H1 (cell line): ENCODE measurements around the gene R3HDM4. TPM values are rescaled to one million over a fixed set of nuclear protein-coding genes. Genes with fewer than 3 reads are reported as not detected.

ENCODE experiments used
- CTCF ChIA-PET: fragments of 300-600 bp; sonication (Branson Sonifier 250); formaldehyde crosslinking; loops from one replicate; lab custom pipeline; 2021; ENCODE audit not compliant: partially characterized antibody; lab: Charles Lee
- POLR2A ChIA-PET: fragments of 300-600 bp; sonication (Branson Sonifier 250); formaldehyde crosslinking; loops from one replicate; lab custom pipeline; 2021; ENCODE audit warnings: inconsistent platforms; ENCODE audit not compliant: partially characterized antibody; lab: Charles Lee
- DNase-seq, 2 experiments: peaks; one replicate each; pipeline versions ENCODE4 v3.0.0 to v3.0.0-alpha.2; 2010 to 2022; ENCODE audit warnings: low spot score in 2 of 2, low read depth in 1 of 2, mixed read lengths in 1 of 2
- FAIRE-seq: peaks from 2 replicates; lab custom pipeline; 2011; peaks lifted over from hg19 to GRCh38; lab: Jason Lieb, UNC
- H2AFZ ChIP-seq: 2 replicates; pipeline ENCODE4 v1.8.1; 2012; ENCODE audit warnings: low read length, inconsistent platforms
- H2AK5ac ChIP-seq: 2 replicates; pipeline ENCODE4 v1.6.1; 2013; ENCODE audit warnings: low read depth, low read length
- H2BK120ac ChIP-seq: replicated peaks from 2 replicates; pipeline ENCODE3; 2013; ENCODE audit warnings: low read depth, low read length, inconsistent platforms
- H2BK12ac ChIP-seq: 2 replicates; pipeline ENCODE4 v1.6.1; 2013; ENCODE audit warnings: low read depth, low read length
- H2BK15ac ChIP-seq: 2 replicates; pipeline ENCODE4 v1.6.1; 2013; ENCODE audit warnings: low read length
- H2BK20ac ChIP-seq: 2 replicates; pipeline ENCODE4 v1.6.1; 2013; ENCODE audit warnings: low read length
- H2BK5ac ChIP-seq: 2 replicates; pipeline ENCODE4 v1.6.1; 2013; ENCODE audit warnings: low read depth, low read length
- H3K14ac ChIP-seq: 2 replicates; pipeline ENCODE4 v1.6.1; 2013; ENCODE audit warnings: inconsistent platforms; ENCODE audit not compliant: insufficient read length
- H3K18ac ChIP-seq: 2 replicates; pipeline ENCODE4 v1.6.1; 2013; ENCODE audit warnings: low read length; ENCODE audit errors: extremely low read depth
- H3K23ac ChIP-seq: 2 replicates; pipeline ENCODE4 v1.6.1; 2013; ENCODE audit warnings: inconsistent platforms; ENCODE audit not compliant: insufficient read length
- H3K23me2 ChIP-seq: 2 replicates; pipeline ENCODE4 v1.6.1; 2013; ENCODE audit warnings: low read depth, low read length
- H3K27ac ChIP-seq: 2 replicates; pipeline ENCODE4 v1.6.1; 2011; ENCODE audit warnings: low read depth, low read length, inconsistent platforms
- H3K27me3 ChIP-seq, 4 experiments: replicated peaks in 1 of 4; 1 replicate in 1 of 4; 2 replicates in 3 of 4; pipeline versions ENCODE4 v1.6.1 to v1.8.1; 2011 to 2013; ENCODE audit warnings: low read length in 3 of 4, mild to moderate bottlenecking in 3 of 4, inconsistent platforms in 2 of 4, mixed read lengths in 2 of 4, moderate library complexity in 1 of 4; ENCODE audit not compliant: control insufficient read depth in 3 of 4, insufficient read depth in 3 of 4; ENCODE audit errors: extremely low read depth in 1 of 4
- H3K36me3 ChIP-seq, 4 experiments: 2 replicates each; pipeline versions ENCODE4 v1.6.1 to v1.8.1; 2011 to 2013; ENCODE audit warnings: mild to moderate bottlenecking in 4 of 4, low read length in 3 of 4, moderate library complexity in 2 of 4, control low read depth in 1 of 4, inconsistent platforms in 1 of 4; ENCODE audit not compliant: insufficient read depth in 4 of 4, control insufficient read depth in 2 of 4
- H3K4ac ChIP-seq: replicated peaks from 2 replicates; pipeline ENCODE3; 2013; ENCODE audit warnings: low read length, low read depth, mixed read lengths, inconsistent platforms; ENCODE audit not compliant: insufficient read length
- H3K4me1 ChIP-seq, 4 experiments: replicated peaks in 1 of 4; 1 replicate in 1 of 4; 2 replicates in 3 of 4; pipeline versions ENCODE4 v1.6.1 to v1.8.1; 2011 to 2013; ENCODE audit warnings: low read length in 3 of 4, inconsistent platforms in 2 of 4, mixed read lengths in 1 of 4; ENCODE audit not compliant: insufficient read depth in 4 of 4, control insufficient read depth in 3 of 4
- H3K4me2 ChIP-seq, 2 experiments: 2 replicates each; pipeline versions ENCODE4 v1.6.1 to v1.8.1; 2011 to 2013; ENCODE audit warnings: low read depth in 2 of 2, low read length in 2 of 2, control low read depth in 1 of 2, inconsistent platforms in 1 of 2, mild to moderate bottlenecking in 1 of 2; ENCODE audit not compliant: insufficient read depth in 1 of 2
- H3K4me3 ChIP-seq, 4 experiments: fragments of 200-600, 300-600 bp in 1 of 4; sonication (generic), shearing (Covaris generic), sonication (Bioruptor Twin) in 1 of 4; 2 replicates each; pipeline versions ENCODE4 v1.5.1 to v1.8.1; 2011 to 2016; ENCODE audit warnings: low read length in 4 of 4, low read depth in 3 of 4, control low read depth in 2 of 4, inconsistent platforms in 2 of 4, mild to moderate bottlenecking in 2 of 4, mixed read lengths in 1 of 4, moderate library complexity in 1 of 4; ENCODE audit not compliant: insufficient read depth in 2 of 4; ENCODE audit errors: extremely low read depth in 1 of 4
- H3K56ac ChIP-seq: replicated peaks from 2 replicates; pipeline ENCODE3; 2013; ENCODE audit warnings: low read depth, mild to moderate bottlenecking, mixed read lengths, low read length, inconsistent platforms; ENCODE audit not compliant: insufficient read length
- H3K79me1 ChIP-seq: 2 replicates; pipeline ENCODE4 v1.6.1; 2013; ENCODE audit warnings: low read depth, low read length, control low read depth
- H3K79me2 ChIP-seq, 2 experiments: 2 replicates each; pipeline versions ENCODE4 v1.6.1 to v1.8.1; 2012 to 2013; ENCODE audit warnings: low read length in 2 of 2, mild to moderate bottlenecking in 2 of 2, inconsistent platforms in 1 of 2; ENCODE audit not compliant: insufficient read depth in 2 of 2, control insufficient read depth in 1 of 2
- H3K9ac ChIP-seq, 4 experiments: replicated peaks in 1 of 4; 1 replicate in 1 of 4; 2 replicates in 3 of 4; pipeline versions ENCODE4 v1.6.1 to v1.8.1; 2011 to 2013; ENCODE audit warnings: low read depth in 3 of 4, low read length in 3 of 4, control low read depth in 2 of 4, mild to moderate bottlenecking in 2 of 4, moderate library complexity in 2 of 4, inconsistent platforms in 1 of 4; ENCODE audit errors: extremely low read depth in 1 of 4
- H3K9me3 ChIP-seq, 2 experiments: 2 replicates each; pipeline versions ENCODE4 v1.6.1 to v1.8.1; 2012 to 2013; ENCODE audit warnings: mild to moderate bottlenecking in 2 of 2, moderate library complexity in 2 of 2, control low read depth in 1 of 2, inconsistent platforms in 1 of 2, low read depth in 1 of 2, low read length in 1 of 2, mixed read lengths in 1 of 2; ENCODE audit not compliant: insufficient read depth in 2 of 2
- H4K20me1 ChIP-seq, 2 experiments: replicated peaks in 1 of 2; 2 replicates each; pipeline versions ENCODE3 to v1.8.1; 2011 to 2013; ENCODE audit warnings: inconsistent platforms in 2 of 2, low read length in 2 of 2, mild to moderate bottlenecking in 1 of 2; ENCODE audit not compliant: insufficient read depth in 2 of 2, control insufficient read depth in 1 of 2
- H4K5ac ChIP-seq: 2 replicates; pipeline ENCODE4 v1.6.1; 2013; ENCODE audit warnings: low read length, low read depth, mixed read lengths, inconsistent platforms; ENCODE audit not compliant: insufficient read length
- H4K8ac ChIP-seq: 2 replicates; pipeline ENCODE4 v1.8.0; 2013; ENCODE audit warnings: mild to moderate bottlenecking, moderate library complexity, low read length, inconsistent platforms; ENCODE audit not compliant: insufficient read depth; ENCODE audit errors: extremely low read depth
- H4K91ac ChIP-seq: replicated peaks from 2 replicates; pipeline ENCODE3; 2013; ENCODE audit warnings: low read length, mixed read lengths, inconsistent platforms; ENCODE audit not compliant: insufficient read length
- CREB1 ChIP-seq: IDR thresholded peaks from 2 replicates; pipeline ENCODE4 v1.6.1; 2012; ENCODE audit warnings: inconsistent platforms
- GABPA ChIP-seq: IDR thresholded peaks from 2 replicates; pipeline ENCODE4 v1.6.1; 2011; ENCODE audit warnings: mild to moderate bottlenecking, low read length, moderate library complexity, borderline replicate concordance; ENCODE audit not compliant: insufficient read depth
- GTF2F1 ChIP-seq: IDR thresholded peaks from 2 replicates; pipeline ENCODE4 v1.6.1; 2012; ENCODE audit warnings: low read depth, low read length, improper control_type of control experiment, borderline replicate concordance
- HDAC2 ChIP-seq, 2 experiments: fragments of 300-600 bp in 1 of 2; sonication (generic) in 1 of 2; IDR thresholded peaks; 2 replicates each; pipeline ENCODE4 v1.6.1; 2011 to 2012; ENCODE audit warnings: low read depth in 2 of 2, low read length in 2 of 2, mild to moderate bottlenecking in 2 of 2, moderate library complexity in 2 of 2, borderline replicate concordance in 1 of 2, inconsistent platforms in 1 of 2
- JUND ChIP-seq: IDR thresholded peaks from 2 replicates; pipeline ENCODE4 v1.6.1; 2011; ENCODE audit warnings: mild to moderate bottlenecking, improper control_type of control experiment, low read length
- KDM5A ChIP-seq: fragments of 200-600 bp; IDR thresholded peaks from 2 replicates; pipeline ENCODE4 v1.7.1; 2012; ENCODE audit warnings: mild to moderate bottlenecking, low read length, inconsistent platforms, mixed read lengths
- MAFK ChIP-seq: IDR thresholded peaks from 2 replicates; pipeline ENCODE4 v1.6.1; 2012; ENCODE audit warnings: low read depth, mild to moderate bottlenecking, improper control_type of control experiment, low read length
- RAD21 ChIP-seq, 2 experiments: IDR thresholded peaks in 1 of 2; conservative IDR thresholded peaks in 1 of 2; 2 replicates each; pipeline ENCODE4 v1.6.1; 2011; ENCODE audit warnings: low read depth in 2 of 2, low read length in 2 of 2, improper control_type of control experiment in 1 of 2, inconsistent platforms in 1 of 2, mild to moderate bottlenecking in 1 of 2, moderate library complexity in 1 of 2
- SIN3A ChIP-seq, 2 experiments: IDR thresholded peaks in 1 of 2; conservative IDR thresholded peaks in 1 of 2; 2 replicates each; pipeline ENCODE4 v1.6.1; 2011 to 2012; ENCODE audit warnings: low read length in 2 of 2, improper control_type of control experiment in 1 of 2, low read depth in 1 of 2, mild to moderate bottlenecking in 1 of 2
- SP1 ChIP-seq: IDR thresholded peaks from 2 replicates; pipeline ENCODE4 v1.6.1; 2011; ENCODE audit warnings: low read depth, low read length
- WGBS, 2 experiments: shearing (Covaris generic) in 1 of 2; methylation state at CpG; one replicate each; pipeline versions ENCODE4 v1.1.6 to v1.1.7; 2013 to 2015; ENCODE audit warnings: low lambda C conversion rate in 2 of 2, mixed read lengths in 2 of 2, inconsistent platforms in 1 of 2, low coverage in 1 of 2, missing lambda C conversion rate in 1 of 2; ENCODE audit not compliant: insufficient replicate concordance in 2 of 2, insufficient coverage in 1 of 2, insufficient read length in 1 of 2; ENCODE audit errors: extremely low coverage in 1 of 2, missing lambda C conversion rate in 1 of 2; 5-methylcytosine and 5-hydroxymethylcytosine counted together
- polyA plus RNA-seq, 7 experiments: library from polyadenylated mRNA; depleted of rRNA in 3 of 7; stranded (reverse) in 5 of 7; unstranded in 2 of 7; fragments of >200 nt in 5 of 7; fragments of 200-250 nt in 2 of 7; gene quantifications; 1 replicate in 5 of 7; 2 replicates in 1 of 7; 4 replicates in 1 of 7; pipeline versions ENCODE4 v1.2.1 to v1.2.3, GENCODE V29; 2011 to 2013; ENCODE audit warnings: missing spikeins in 2 of 7, mixed read lengths in 2 of 7
- total RNA-seq: library from RNA; stranded (reverse); fragmentation: NEBNext Ultra II Directional; extraction: Animal tissue kit (Norgen Biotek cat#: 25700); gene quantifications from 2 replicates; pipeline ENCODE4 v1.2.1, GENCODE V29; 2021
- TF ChIP-seq, protein P1 (sequence below): IDR thresholded peaks from 2 replicates; pipeline ENCODE4 v1.6.1; 2012; ENCODE audit warnings: inconsistent platforms

Gene R3HDM4
- total and polyA plus RNA-seq, 2 of the 8 experiments (the other 6 are each of a cell fraction or from before 2014, with no cell fraction given): 76.8 to 102 TPM

GRCh38 chr19:925087-925525 is 12.1 kb upstream of the R3HDM4 start:
- Histone ChIP-seq H3K23ac (no peak overlapping the region), H3K4me3 (peak overlapping the region; percentile 46 to 97 (median 68)), H3K23me2 (peaks cover 8% of the 10 kb centered on the region), H2AFZ (no peak overlapping the region; the same call in 1 of the 2 replicates), H3K79me1 (peaks cover 6% of the 10 kb centered on the region; the same call in 1 of the 2 replicates), H2BK120ac (no peak overlapping the region), H2BK20ac (no peak overlapping the region), H4K8ac (peak overlapping the region; percentile 38), H2BK12ac (peak overlapping the region; percentile 82; the same call in 1 of the 2 replicates), H3K36me3 (peaks cover 0 to 9% (median 3%) of the 10 kb centered on the region in 4 experiments; a peak in 2 of 8 replicates), H3K18ac (peak overlapping the region; percentile 9; the same call in 1 of the 2 replicates), H4K20me1 (peaks cover 0 to 8% of the 10 kb centered on the region in 2 experiments), H3K27ac (peak overlapping the region; percentile 39; the same call in 1 of the 2 replicates), H3K56ac (peak overlapping the region; percentile 32), H2BK15ac (no peak overlapping the region), H3K9ac (peak overlapping the region in 3 of 4 experiments; percentile 26 to 68 (median 49); a peak in 3 of 7 replicates), H3K79me2 (peaks cover 0 to 19% of the 10 kb centered on the region in 2 experiments; a peak in 2 of 4 replicates), H4K91ac (peak overlapping the region; percentile 75), H3K4me2 (peak overlapping the region; percentile 62 to 84), H3K4me1 (peaks cover 2 to 11% (median 7%) of the 10 kb centered on the region in 4 experiments), H3K27me3 (peaks cover 12 to 14% (median 14%) of the 10 kb centered on the region in 4 experiments), H2BK5ac (peak overlapping the region; percentile 61; the same call in 1 of the 2 replicates), H3K4ac (peak overlapping the region; percentile 8), H4K5ac (peak overlapping the region; percentile 78), H2AK5ac (no peak overlapping the region), H3K9me3 (no peaks in the 10 kb centered on the region), H3K14ac (no peak overlapping the region)
- WGBS, 2 experiments: 3% methylated on average over 21 of the region's 39 CpGs; no CpG with 5 or more reads in 1 of the 2 experiments
- CTCF ChIA-PET: interaction anchor here (1.1 to 4.6 kb wide), 5 partner anchors 14 to 97 kb away, joined by 3 to 113 read pairs (median 15); partner anchors contain the start of gene WDR18
- DNase-seq (peak in 1 of 2 experiments; percentile 90), FAIRE-seq (no peak)
- POLR2A ChIA-PET: interaction anchor here (0.8 to 3.3 kb wide), 7 partner anchors 11 to 102 kb away, joined by 3 to 16 read pairs (median 4); partner anchors contain the start of genes CNN2, MED16, RNU6-9 and WDR18
- no peak for TF ChIP-seq GTF2F1
- no peak for TF ChIP-seq RAD21 (IDR thresholded peaks at IDR 0.05 in 1 of 2, conservative IDR thresholded peaks at IDR 0.05 in 1 of 2; ENCODE audit: low read depth in 2 of 2, low read length in 2 of 2)
- no peak for TF ChIP-seq GABPA
- 0 out of 2 replicates have a peak, but pooled peaks have one; percentile 39 for TF ChIP-seq SP1
- TF ChIP-seq MAFK: no peak
- TF ChIP-seq HDAC2 (IDR thresholded peaks at IDR 0.05; ENCODE audit: borderline replicate concordance in 1 of 2, low read depth in 2 of 2, low read length in 2 of 2): no peak
- TF ChIP-seq JUND: 0 out of 2 replicates have a peak, but pooled peaks have one; percentile 11
- peak; percentile 31 for TF ChIP-seq CREB1
- no peak for TF ChIP-seq KDM5A
- TF ChIP-seq, protein P1, sequence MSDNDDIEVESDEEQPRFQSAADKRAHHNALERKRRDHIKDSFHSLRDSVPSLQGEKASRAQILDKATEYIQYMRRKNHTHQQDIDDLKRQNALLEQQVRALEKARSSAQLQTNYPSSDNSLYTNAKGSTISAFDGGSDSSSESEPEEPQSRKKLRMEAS: peak; percentile 74
- 0 out of 4 replicates have a peak, but pooled peaks have one; percentile 22 to 34 for TF ChIP-seq SIN3A (conservative IDR thresholded peaks at IDR 0.05 in 1 of 2, IDR thresholded peaks at IDR 0.05 in 1 of 2; ENCODE audit: low read depth in 1 of 2, low read length in 2 of 2)
